IMR-90 (cell line): Measurements from ENCODE around the gene LRIG1.

Experiments
- MAZ ChIP-seq: IDR thresholded peaks from 2 replicates; pipeline ENCODE4 v1.6.1; 2012; ENCODE audit warnings: low read depth, mild to moderate bottlenecking, low read length, improper control_type of control experiment, moderate library complexity, borderline replicate concordance
- POLR2A ChIP-seq: IDR thresholded peaks from 2 replicates; pipeline ENCODE4 v1.6.1; 2012; ENCODE audit warnings: mild to moderate bottlenecking, low read depth, low read length
- RFX5 ChIP-seq: IDR thresholded peaks from 2 replicates; pipeline ENCODE4 v1.8.0; 2012; ENCODE audit warnings: low read depth, mild to moderate bottlenecking, low read length, moderate library complexity
- SMC3 ChIP-seq: fragments of 150-350 bp; IDR thresholded peaks from 2 replicates; pipeline ENCODE4 v1.6.1; 2016; ENCODE audit warnings: low read depth, mild to moderate bottlenecking, antibody characterized with exemption, low read length, moderate library complexity
- TF ChIP-seq, protein P1 (sequence below): conservative IDR thresholded peaks from 2 replicates; pipeline ENCODE4 v1.5.1; 2012; ENCODE audit warnings: mild to moderate bottlenecking, low read depth, low read length, improper control_type of control experiment

DNA sequence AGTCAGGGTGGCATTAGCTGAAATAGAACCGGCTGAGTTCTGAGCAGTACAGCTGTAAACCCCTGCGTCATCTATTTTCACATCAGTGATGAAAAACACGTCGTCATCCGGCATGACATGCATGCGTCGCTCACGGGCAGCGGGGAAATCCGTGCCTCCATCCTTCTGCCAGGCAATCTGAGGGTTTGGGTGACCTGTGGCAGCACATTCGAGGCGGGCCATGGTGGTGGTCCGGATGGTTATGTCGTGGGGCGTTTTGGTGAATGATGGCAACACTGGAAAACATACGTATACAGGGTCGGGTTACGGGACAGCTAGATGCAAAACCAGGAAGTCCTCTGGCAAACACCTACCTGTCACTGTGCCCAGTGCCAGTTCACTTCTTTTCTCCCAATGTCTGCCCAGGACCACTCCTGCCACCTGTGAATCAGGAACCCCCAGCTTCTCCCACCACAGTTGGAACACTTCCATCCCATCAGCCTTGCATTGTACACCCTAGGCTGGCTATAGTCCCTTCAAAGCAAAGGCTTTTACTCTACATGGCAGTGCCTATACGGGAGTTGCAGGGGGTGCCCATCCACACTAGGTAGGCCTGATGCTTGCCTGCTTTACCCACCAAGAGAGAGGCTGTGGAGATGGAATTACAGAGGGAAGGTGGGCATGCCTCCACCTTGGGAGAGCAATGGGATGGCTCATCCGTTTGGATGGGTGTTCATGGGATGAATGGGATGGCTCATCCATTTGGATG is 116.7 kb downstream of the LRIG1 start:
- TF ChIP-seq POLR2A, result no peak
- no peak for TF ChIP-seq SMC3
- TF ChIP-seq, protein P1, sequence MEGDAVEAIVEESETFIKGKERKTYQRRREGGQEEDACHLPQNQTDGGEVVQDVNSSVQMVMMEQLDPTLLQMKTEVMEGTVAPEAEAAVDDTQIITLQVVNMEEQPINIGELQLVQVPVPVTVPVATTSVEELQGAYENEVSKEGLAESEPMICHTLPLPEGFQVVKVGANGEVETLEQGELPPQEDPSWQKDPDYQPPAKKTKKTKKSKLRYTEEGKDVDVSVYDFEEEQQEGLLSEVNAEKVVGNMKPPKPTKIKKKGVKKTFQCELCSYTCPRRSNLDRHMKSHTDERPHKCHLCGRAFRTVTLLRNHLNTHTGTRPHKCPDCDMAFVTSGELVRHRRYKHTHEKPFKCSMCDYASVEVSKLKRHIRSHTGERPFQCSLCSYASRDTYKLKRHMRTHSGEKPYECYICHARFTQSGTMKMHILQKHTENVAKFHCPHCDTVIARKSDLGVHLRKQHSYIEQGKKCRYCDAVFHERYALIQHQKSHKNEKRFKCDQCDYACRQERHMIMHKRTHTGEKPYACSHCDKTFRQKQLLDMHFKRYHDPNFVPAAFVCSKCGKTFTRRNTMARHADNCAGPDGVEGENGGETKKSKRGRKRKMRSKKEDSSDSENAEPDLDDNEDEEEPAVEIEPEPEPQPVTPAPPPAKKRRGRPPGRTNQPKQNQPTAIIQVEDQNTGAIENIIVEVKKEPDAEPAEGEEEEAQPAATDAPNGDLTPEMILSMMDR, result no peak
- no peak for TF ChIP-seq MAZ
- no peak for TF ChIP-seq RFX5
